Fibroblast of lung (primary cell): ENCODE data around the gene CXCL11. TPM values are rescaled to one million over a fixed set of nuclear protein-coding genes. Genes with fewer than 3 reads are reported as not detected.
"Not testable (repeated sequence)": the region's sequence is repeated elsewhere in the genome, so short reads cannot be mapped to it uniquely, and the experiment has no call there.

Experiments
- DNase-seq, 2 donors: peaks; one replicate each; pipeline versions ENCODE4 v3.0.0 to v3.0.0-alpha.2; 2010; ENCODE audit warnings: low read depth in 2 of 2
- H2AFZ ChIP-seq: 2 replicates; pipeline ENCODE4 v1.5.1; 2012; ENCODE audit warnings: low read length, control low read depth, inconsistent platforms
- H3K27ac ChIP-seq: 2 replicates; pipeline ENCODE4 v1.5.1; 2011; ENCODE audit warnings: low read length, control low read depth; ENCODE audit not compliant: insufficient read depth
- H3K27me3 ChIP-seq: 2 replicates; pipeline ENCODE4 v1.5.1; 2011; ENCODE audit warnings: mild to moderate bottlenecking, low read length; ENCODE audit not compliant: control insufficient read depth, insufficient read depth
- H3K36me3 ChIP-seq: 2 replicates; pipeline ENCODE4 v1.5.1; 2011; ENCODE audit warnings: low read length; ENCODE audit not compliant: control insufficient read depth, insufficient read depth
- H3K4me1 ChIP-seq: 2 replicates; pipeline ENCODE4 v1.5.1; 2011; ENCODE audit warnings: low read length; ENCODE audit not compliant: control insufficient read depth, insufficient read depth; ENCODE audit errors: extremely low read depth
- H3K4me2 ChIP-seq: 2 replicates; pipeline ENCODE4 v1.5.1; 2011; ENCODE audit warnings: low read length, control low read depth; ENCODE audit not compliant: insufficient read depth; ENCODE audit errors: extremely low read depth
- H3K4me3 ChIP-seq, 4 experiments: fragments of 200-600 bp in 1 of 4; sonication (generic) in 1 of 4; replicated peaks in 1 of 4; 2 replicates each; pipeline ENCODE4 v1.5.1; 2011 to 2016; ENCODE audit warnings: low read length in 4 of 4, low read depth in 3 of 4, mild to moderate bottlenecking in 3 of 4, control low read depth in 2 of 4, inconsistent platforms in 1 of 4, mixed read lengths in 1 of 4; ENCODE audit not compliant: insufficient read depth in 1 of 4; ENCODE audit errors: control extremely low read depth in 1 of 4
- H3K79me2 ChIP-seq: 2 replicates; pipeline ENCODE4 v1.5.1; 2012; ENCODE audit warnings: mild to moderate bottlenecking, low read length, inconsistent platforms; ENCODE audit not compliant: control insufficient read depth, insufficient read depth
- H3K9ac ChIP-seq: 2 replicates; pipeline ENCODE4 v1.5.1; 2011; ENCODE audit warnings: mild to moderate bottlenecking, low read length, control low read depth; ENCODE audit not compliant: insufficient read depth
- H3K9me3 ChIP-seq: 2 replicates; pipeline ENCODE4 v1.5.1; 2012; ENCODE audit warnings: low read depth, low read length; ENCODE audit not compliant: control insufficient read depth, insufficient read depth
- H4K20me1 ChIP-seq: 2 replicates; pipeline ENCODE4 v1.5.1; 2011; ENCODE audit warnings: low read length; ENCODE audit not compliant: control insufficient read depth, insufficient read depth; ENCODE audit errors: extremely low read depth
- CTCF ChIP-seq, 2 donors: IDR thresholded peaks in 1 of 2; conservative IDR thresholded peaks in 1 of 2; 1 replicate in 1 of 2; 2 replicates in 1 of 2; pipeline ENCODE4 v1.5.1; 2011 to 2012; ENCODE audit warnings: low read length in 2 of 2, control low read depth in 1 of 2, inconsistent platforms in 1 of 2, low read depth in 1 of 2, mild to moderate bottlenecking in 1 of 2
- EZH2 ChIP-seq: IDR thresholded peaks from 2 replicates; pipeline ENCODE4 v1.5.1; 2012; ENCODE audit warnings: low read length, control low read depth, mild to moderate bottlenecking; ENCODE audit errors: missing control alignments
- polyA plus RNA-seq, 2 donors: library from polyadenylated mRNA; depleted of rRNA in 1 of 2; stranded (reverse) in 1 of 2; unstranded in 1 of 2; fragments of >200 nt; gene quantifications; 2 replicates each; pipeline ENCODE4 v1.2.1, GENCODE V29; 2011 to 2012; ENCODE audit warnings: missing spikeins in 1 of 2
- total RNA-seq: library from RNA; depleted of rRNA; stranded (reverse); fragments of >200 nt; gene quantifications from 2 replicates; pipeline ENCODE4 v1.2.1, GENCODE V29; 2014

CXCL11 gene
- total and polyA plus RNA-seq, 2 donors (not counting 1 experiment from before 2014, with no cell fraction given): not detected

- peaks cover 7% of the 10 kb centered on the region for H3K27me3 ChIP-seq
- no peaks in the 10 kb centered on the region for H3K9me3 ChIP-seq
- H3K4me2 ChIP-seq: no peak overlapping the region
- no peaks in the 10 kb centered on the region for H3K79me2 ChIP-seq
- H4K20me1 ChIP-seq: no peaks in the 10 kb centered on the region
- TF ChIP-seq EZH2: no peak
- no peak for TF ChIP-seq CTCF (conservative IDR thresholded peaks at IDR 0.05 in 1 of 2, IDR thresholded peaks at IDR 0.05 in 1 of 2; ENCODE audit: low read depth in 1 of 2, low read length in 2 of 2)
- DNase-seq: no peak
- H3K9ac ChIP-seq: no peak overlapping the region
- H3K4me1 ChIP-seq: no peaks in the 10 kb centered on the region
- H3K4me3 ChIP-seq: no peak overlapping the region
- no peak overlapping the region for H3K27ac ChIP-seq
- H2AFZ ChIP-seq: no peak overlapping the region
- no peaks in the 10 kb centered on the region for H3K36me3 ChIP-seq
Measured at GRCh38 chr4:76055421-76055820, 19.6 kb upstream of the CXCL11 start.

- DNase-seq: no peak
- Histone ChIP-seq H3K27me3 (peaks cover 7% of the 10 kb centered on the region), H3K27ac (no peak overlapping the region), H3K4me2 (no peak overlapping the region), H3K79me2 (no peaks in the 10 kb centered on the region), H2AFZ (no peak overlapping the region), H3K9ac (no peak overlapping the region), H3K9me3 (no peaks in the 10 kb centered on the region), H3K4me1 (no peaks in the 10 kb centered on the region), H4K20me1 (no peaks in the 10 kb centered on the region), H3K36me3 (no peaks in the 10 kb centered on the region), H3K4me3 (no peak overlapping the region)
- TF ChIP-seq CTCF (conservative IDR thresholded peaks at IDR 0.05 in 1 of 2, IDR thresholded peaks at IDR 0.05 in 1 of 2; ENCODE audit: low read depth in 1 of 2, low read length in 2 of 2) (no peak), EZH2 (no peak)
Measured at GRCh38 chr4:76055016-76055415, 19.1 kb upstream of the CXCL11 start.

- no peaks in the 10 kb centered on the region for H3K36me3 ChIP-seq
- TF ChIP-seq CTCF (conservative IDR thresholded peaks at IDR 0.05 in 1 of 2, IDR thresholded peaks at IDR 0.05 in 1 of 2; ENCODE audit: low read depth in 1 of 2, low read length in 2 of 2) (no peak), EZH2 (no peak)
Measured at GRCh38 chr4:76053730-76054129, 17.9 kb upstream of the CXCL11 start.

GRCh38 chr4:76050560-76051050 lies 14.7 kb upstream of the CXCL11 start:
- H3K9ac ChIP-seq: not testable (repeated sequence)

More at GRCh38 chr4:76053730-76054129, 17.9 kb upstream of the CXCL11 start:
- Histone ChIP-seq H3K79me2 (no peaks in the 10 kb centered on the region), H3K9ac (no peak overlapping the region), H2AFZ (no peak overlapping the region), H3K4me3 (no peak overlapping the region), H3K4me1 (no peaks in the 10 kb centered on the region), H4K20me1 (no peaks in the 10 kb centered on the region), H3K27ac (no peak overlapping the region), H3K9me3 (no peaks in the 10 kb centered on the region), H3K27me3 (peaks cover 7% of the 10 kb centered on the region), H3K4me2 (no peak overlapping the region)
- DNase-seq: peak in 1 of 2 donors; percentile 16

GRCh38 chr4:76049860-76050416 lies 14.1 kb upstream of the CXCL11 start:
- H3K4me2 ChIP-seq, H2AFZ ChIP-seq, H3K27ac ChIP-seq, H3K9ac ChIP-seq, DNase-seq, H3K4me1 ChIP-seq, H3K79me2 ChIP-seq, H3K9me3 ChIP-seq, H3K27me3 ChIP-seq, H3K36me3 ChIP-seq, H3K4me3 ChIP-seq, H4K20me1 ChIP-seq: not testable (repeated sequence)

More at GRCh38 chr4:76050560-76051050, 14.7 kb upstream of the CXCL11 start:
- H3K79me2 ChIP-seq, H3K4me3 ChIP-seq, H3K27me3 ChIP-seq, H4K20me1 ChIP-seq, H3K9me3 ChIP-seq, H3K4me1 ChIP-seq, H3K4me2 ChIP-seq, H2AFZ ChIP-seq, H3K36me3 ChIP-seq, DNase-seq, H3K27ac ChIP-seq: not testable (repeated sequence)
